HEK293 (cell line): ENCODE results near the gene MAP1LC3B2.

ENCODE experiments used
- CTCF ChIP-seq: fragments of 450-650 bp; formaldehyde crosslinking; IDR thresholded peaks from 2 replicates; pipeline ENCODE4 v1.5.1; 2016; ENCODE audit warnings: missing biosample characterization, missing genetic modification characterization
- GLI4 ChIP-seq: fragments of 450-650 bp; formaldehyde crosslinking; IDR thresholded peaks from 2 replicates; pipeline ENCODE4 v1.5.1; 2016; ENCODE audit warnings: missing biosample characterization, missing genetic modification characterization
- PBX3 ChIP-seq: sonication (generic); formaldehyde crosslinking; IDR thresholded peaks from 2 replicates; pipeline ENCODE4 v1.8.1; 2022; ENCODE audit warnings: mild to moderate bottlenecking, moderate library complexity, missing genetic modification reagents
- YY1 ChIP-seq: fragments of 450-650 bp; formaldehyde crosslinking; IDR thresholded peaks from 2 replicates; pipeline ENCODE4 v1.5.1; 2018; ENCODE audit warnings: missing biosample characterization, missing genetic modification characterization
- ZFP69B ChIP-seq: fragments of 450-650 bp; formaldehyde crosslinking; IDR thresholded peaks from 2 replicates; pipeline ENCODE4 v1.5.1; 2016; ENCODE audit warnings: missing biosample characterization, missing genetic modification characterization
- ZNF140 ChIP-seq: fragments of 450-650 bp; formaldehyde crosslinking; IDR thresholded peaks from 2 replicates; pipeline ENCODE4 v1.5.1; 2016; ENCODE audit warnings: missing biosample characterization, missing genetic modification characterization

- TF ChIP-seq ZFP69B (no peak), GLI4 (no peak), YY1 (tag by site-specific recombination) (no peak), CTCF (tag by site-specific recombination) (no peak), ZNF140 (tag by site-specific recombination) (no peak), PBX3 (no peak)
Observed at GRCh38 chr12:116573776-116574175, 14.6 kb downstream of the MAP1LC3B2 start.
